ENCODE results near the gene HOXA6.

The HOXA6 gene

GRCh38 chr7:27117887-27118491, 29.6 kb downstream of the HOXA6 start:
- Mint-ChIP-seq H3K4me1 (peaks cover 56% of the 10 kb centered on the region), H3K27me3 (ENCODE audit: low read depth, poor library complexity) (peaks cover 4% of the 10 kb centered on the region), H3K27ac (peak overlapping the region; percentile 100), H3K9me3 (no peaks in the 10 kb centered on the region), H3K4me3 (peak overlapping the region; percentile 98), H3K36me3 (ENCODE audit: low read depth) (peaks cover 66% of the 10 kb centered on the region)
- DNase-seq: peak; percentile 43
- TF ChIP-seq, protein P1, sequence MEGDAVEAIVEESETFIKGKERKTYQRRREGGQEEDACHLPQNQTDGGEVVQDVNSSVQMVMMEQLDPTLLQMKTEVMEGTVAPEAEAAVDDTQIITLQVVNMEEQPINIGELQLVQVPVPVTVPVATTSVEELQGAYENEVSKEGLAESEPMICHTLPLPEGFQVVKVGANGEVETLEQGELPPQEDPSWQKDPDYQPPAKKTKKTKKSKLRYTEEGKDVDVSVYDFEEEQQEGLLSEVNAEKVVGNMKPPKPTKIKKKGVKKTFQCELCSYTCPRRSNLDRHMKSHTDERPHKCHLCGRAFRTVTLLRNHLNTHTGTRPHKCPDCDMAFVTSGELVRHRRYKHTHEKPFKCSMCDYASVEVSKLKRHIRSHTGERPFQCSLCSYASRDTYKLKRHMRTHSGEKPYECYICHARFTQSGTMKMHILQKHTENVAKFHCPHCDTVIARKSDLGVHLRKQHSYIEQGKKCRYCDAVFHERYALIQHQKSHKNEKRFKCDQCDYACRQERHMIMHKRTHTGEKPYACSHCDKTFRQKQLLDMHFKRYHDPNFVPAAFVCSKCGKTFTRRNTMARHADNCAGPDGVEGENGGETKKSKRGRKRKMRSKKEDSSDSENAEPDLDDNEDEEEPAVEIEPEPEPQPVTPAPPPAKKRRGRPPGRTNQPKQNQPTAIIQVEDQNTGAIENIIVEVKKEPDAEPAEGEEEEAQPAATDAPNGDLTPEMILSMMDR (IDR thresholded peaks at IDR 0.05): no peak

GRCh38 chr7:27116962-27117886, 30.4 kb downstream of the HOXA6 start:
- no peaks in the 10 kb centered on the region for H3K9me3 Mint-ChIP-seq
- H3K27me3 Mint-ChIP-seq (ENCODE audit: low read depth, poor library complexity): peaks cover 4% of the 10 kb centered on the region
- peaks cover 60% of the 10 kb centered on the region for H3K36me3 Mint-ChIP-seq (ENCODE audit: low read depth)
- peaks cover 50% of the 10 kb centered on the region for H3K4me1 Mint-ChIP-seq
- peak; percentile 23 for DNase-seq
- TF ChIP-seq, protein P1 (IDR thresholded peaks at IDR 0.05): no peak
- H3K27ac Mint-ChIP-seq: peak overlapping the region; percentile 100
- peak overlapping the region; percentile 98 for H3K4me3 Mint-ChIP-seq

GRCh38 chr7:27116031-27116961, 31.3 kb downstream of the HOXA6 start:
- Mint-ChIP-seq H3K4me3 (peak overlapping the region; percentile 98), H3K36me3 (ENCODE audit: low read depth) (peaks cover 62% of the 10 kb centered on the region), H3K4me1 (peaks cover 50% of the 10 kb centered on the region), H3K27me3 (ENCODE audit: low read depth, poor library complexity) (peaks cover 4% of the 10 kb centered on the region), H3K9me3 (no peaks in the 10 kb centered on the region), H3K27ac (peak overlapping the region; percentile 100)
- TF ChIP-seq, protein P1 (IDR thresholded peaks at IDR 0.05): no peak
- DNase-seq: peak; percentile 18

DNA sequence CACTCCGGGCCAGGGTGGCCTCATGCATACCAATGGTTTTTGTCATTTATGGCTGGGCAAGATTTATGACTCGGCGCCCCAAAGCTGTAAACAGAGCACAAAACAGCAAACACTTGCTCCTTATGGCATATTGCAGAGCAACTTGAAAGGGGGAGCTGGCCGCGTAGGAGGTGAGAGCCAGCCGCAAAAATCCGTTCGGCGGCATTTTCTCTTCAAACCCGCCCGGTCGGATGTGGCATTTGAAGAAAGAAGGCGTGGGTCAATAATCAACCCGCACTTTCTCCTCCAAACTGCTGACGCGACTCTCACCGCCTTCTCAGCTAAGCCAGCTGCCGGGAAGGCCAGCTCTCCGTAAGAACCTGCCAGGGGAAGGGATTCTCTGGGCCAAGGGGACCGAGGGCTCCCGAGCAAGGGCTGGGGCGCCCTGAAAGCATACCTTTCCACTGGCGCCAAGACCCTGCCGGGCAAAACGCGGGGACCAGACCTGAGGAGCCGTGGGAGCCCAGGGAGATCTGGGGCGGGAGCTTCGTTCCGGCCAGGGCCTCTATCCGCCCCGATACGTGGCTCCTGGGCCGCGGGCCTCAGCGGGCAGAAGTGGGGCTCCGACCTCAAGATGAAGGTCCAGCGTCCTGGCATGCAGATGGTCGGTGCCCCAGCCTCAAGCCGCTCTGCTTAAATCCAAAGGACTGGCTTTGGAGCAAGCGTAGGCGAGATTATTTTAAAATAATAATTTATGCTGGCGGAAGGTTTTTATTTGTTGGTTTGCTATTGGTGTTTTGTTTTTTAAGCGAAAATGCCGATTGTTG, 32.1 kb downstream of the HOXA6 start:
- peaks cover 62% of the 10 kb centered on the region for H3K36me3 Mint-ChIP-seq (ENCODE audit: low read depth)

More for the DNA sequence above, 32.1 kb downstream of the HOXA6 start:
- Mint-ChIP-seq H3K4me1 (peaks cover 50% of the 10 kb centered on the region), H3K4me3 (peak overlapping the region; percentile 98), H3K27me3 (ENCODE audit: low read depth, poor library complexity) (peaks cover 4% of the 10 kb centered on the region), H3K27ac (peak overlapping the region; percentile 100), H3K9me3 (no peaks in the 10 kb centered on the region)
- TF ChIP-seq, protein P1 (IDR thresholded peaks at IDR 0.05): no peak
- DNase-seq: peak; percentile 81

All from nephron progenitor cell (in vitro differentiated cells).